Hepatocyte (in vitro differentiated cells): Measurements from ENCODE around the gene ARHGAP42.

Source experiments
- CTCF ChIP-seq: fragments of 200-600 bp; sonication (generic); IDR thresholded peaks from 2 replicates; pipeline ENCODE4 v1.5.1; 2016; ENCODE audit warnings: antibody characterized with exemption, mild to moderate bottlenecking; ENCODE audit not compliant: poor library complexity
- EZH2phosphoT487 ChIP-seq: fragments of 200-600 bp; sonication (generic); IDR thresholded peaks from one replicate; pipeline ENCODE4 v1.6.1; 2018; ENCODE audit warnings: antibody characterized with exemption, mild to moderate bottlenecking, low read depth, moderate library complexity; ENCODE audit not compliant: unreplicated experiment, severe bottlenecking

DNA sequence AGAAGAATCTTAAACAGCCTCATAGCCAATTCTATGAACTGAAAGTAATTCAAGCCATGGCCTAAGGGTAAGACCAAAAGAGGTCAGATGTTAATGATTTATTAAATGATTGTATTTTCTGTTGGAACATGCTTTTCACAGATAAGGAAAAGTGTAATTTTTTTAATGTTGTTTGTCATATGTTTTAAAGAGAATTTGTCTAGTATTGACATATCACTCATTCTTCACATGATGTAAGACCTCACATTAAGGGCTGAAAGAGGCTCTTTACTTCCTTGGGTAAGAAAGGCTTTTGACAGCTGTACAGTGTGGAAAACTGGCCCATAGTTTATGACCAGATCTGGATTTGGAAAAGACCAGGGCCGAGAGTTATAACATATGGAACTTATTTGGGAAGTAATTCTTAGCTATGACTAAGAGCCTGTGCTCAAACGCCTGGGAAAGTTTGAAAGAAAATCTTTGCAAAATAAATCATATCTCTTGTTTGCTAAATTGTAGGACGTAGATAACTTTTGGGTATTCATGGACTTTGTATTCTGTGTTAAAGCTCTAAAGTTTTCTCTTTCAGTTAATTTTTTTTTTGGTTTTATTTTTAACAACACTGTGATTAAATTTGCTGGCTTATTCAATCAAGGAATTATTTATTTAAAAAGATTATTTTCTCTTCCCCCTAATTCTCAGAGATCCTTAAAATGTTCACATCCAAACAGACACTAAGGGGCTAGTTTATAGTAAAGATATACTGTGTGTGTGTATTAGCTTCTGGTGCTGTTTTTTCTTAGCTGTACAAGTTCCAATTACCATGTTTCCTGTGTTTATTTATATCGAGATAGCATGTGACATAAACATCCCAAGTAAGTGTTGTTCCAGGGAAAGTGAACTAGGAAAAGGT lies 162.2 kb downstream of the ARHGAP42 start:
- TF ChIP-seq CTCF (no peak), EZH2phosphoT487 (no peak)
